Urinary bladder (tissue), 4 donors: ENCODE results near the gene OR2J2. TPM values are rescaled to one million over a fixed set of nuclear protein-coding genes. Genes with fewer than 3 reads are reported as not detected.
"Not testable (repeated sequence)": the region's sequence is repeated elsewhere in the genome, so short reads cannot be mapped to it uniquely, and the experiment has no call there.

Experiments
- DNase-seq: peaks from one replicate; pipeline ENCODE4 v3.0.0-alpha.2; 2015; ENCODE audit errors: extremely low spot score
- H3K27ac ChIP-seq: one replicate; pipeline ENCODE4 v1.5.1; 2013; ENCODE audit warnings: low read depth, mild to moderate bottlenecking, moderate library complexity
- H3K36me3 ChIP-seq: one replicate; pipeline ENCODE4 v1.6.1; 2013; ENCODE audit warnings: mild to moderate bottlenecking, moderate library complexity; ENCODE audit not compliant: insufficient read depth
- H3K4me1 ChIP-seq: one replicate; pipeline ENCODE4 v1.6.1; 2013; ENCODE audit warnings: mild to moderate bottlenecking, moderate library complexity; ENCODE audit not compliant: insufficient read depth
- H3K4me3 ChIP-seq: one replicate; pipeline ENCODE4 v1.5.1; 2013; ENCODE audit warnings: low read depth, low read length
- WGBS: extraction: QIAGEN DNeasy Blood & Tissue Kit; methylation state at CpG from one replicate; pipeline ENCODE4 v1.1.7; 2013; 5-methylcytosine and 5-hydroxymethylcytosine counted together
- polyA plus RNA-seq: library from polyadenylated mRNA; stranded (reverse); fragments of 200-250 nt; gene quantifications from one replicate; pipeline ENCODE4 v1.2.3, GENCODE V29; 2013
- total RNA-seq: library from RNA; depleted of rRNA; stranded (reverse); fragments of >200 nt; gene quantifications from one replicate; pipeline ENCODE4 v1.2.3, GENCODE V29; 2014
- donor health status: healthy with polysubstance abuse.
- donor health status: healthy.

The OR2J2 gene
- total RNA-seq (not detected), polyA plus RNA-seq (not detected)

- not testable (repeated sequence) for DNase-seq
- WGBS: 53% methylated on average over 2 of the region's 2 CpGs
Observed at GRCh38 chr6:29170607-29171006, at the start of gene OR2J2. Gene OR2J2, plus strand, starts transcription at chr6:29170907. Its CDS starts 2,729 bp downstream, at chr6:29173636.

GRCh38 chr6:29129326-29130012 lies 41.2 kb upstream of the OR2J2 start:
- H3K27ac ChIP-seq: no peak overlapping the region
- H3K4me1 ChIP-seq: no peaks in the 10 kb centered on the region
- no peak overlapping the region for H3K4me3 ChIP-seq
- H3K36me3 ChIP-seq: no peaks in the 10 kb centered on the region
- WGBS: 73% methylated on average over 15 of the region's 15 CpGs
- no peak for DNase-seq

More at GRCh38 chr6:29170607-29171006, at the start of gene OR2J2:
- H3K27ac ChIP-seq, H3K4me3 ChIP-seq, H3K36me3 ChIP-seq, H3K4me1 ChIP-seq: not testable (repeated sequence)

- no peak overlapping the region for H3K27ac ChIP-seq
- DNase-seq: no peak
- H3K4me3 ChIP-seq: no peak overlapping the region
- H3K36me3 ChIP-seq: no peaks in the 10 kb centered on the region
- no peaks in the 10 kb centered on the region for H3K4me1 ChIP-seq
- 89% methylated on average over 4 of the region's 4 CpGs for WGBS
Observed at GRCh38 chr6:29130644-29131043, 40.1 kb upstream of the OR2J2 start.

- Histone ChIP-seq H3K36me3 (no peaks in the 10 kb centered on the region), H3K4me1 (no peaks in the 10 kb centered on the region), H3K27ac (no peak overlapping the region), H3K4me3 (no peak overlapping the region)
- WGBS: 65% methylated on average over 2 of the region's 2 CpGs
- no peak for DNase-seq
Observed at GRCh38 chr6:29131691-29132090, 39.0 kb upstream of the OR2J2 start.

GRCh38 chr6:29137724-29138123 lies 33.0 kb upstream of the OR2J2 start:
- Histone ChIP-seq H3K27ac (no peak overlapping the region), H3K4me3 (no peak overlapping the region), H3K4me1 (no peaks in the 10 kb centered on the region), H3K36me3 (no peaks in the 10 kb centered on the region)
- WGBS: 73% methylated on average over 4 of the region's 4 CpGs
- DNase-seq: no peak

GRCh38 chr6:29141606-29142005 lies 29.1 kb upstream of the OR2J2 start:
- WGBS: 86% methylated on average over 1 of the region's 1 CpG
- no peaks in the 10 kb centered on the region for H3K36me3 ChIP-seq
- H3K4me3 ChIP-seq: no peak overlapping the region
- no peak overlapping the region for H3K27ac ChIP-seq
- H3K4me1 ChIP-seq: no peaks in the 10 kb centered on the region
- no peak for DNase-seq

GRCh38 chr6:29142309-29142708 lies 28.4 kb upstream of the OR2J2 start:
- no peak overlapping the region for H3K27ac ChIP-seq
- no peak for DNase-seq
- no peak overlapping the region for H3K4me3 ChIP-seq
- no peaks in the 10 kb centered on the region for H3K4me1 ChIP-seq
- H3K36me3 ChIP-seq: no peaks in the 10 kb centered on the region

GRCh38 chr6:29146179-29146578 lies 24.5 kb upstream of the OR2J2 start:
- no peak overlapping the region for H3K27ac ChIP-seq
- WGBS: 52% methylated on average over 2 of the region's 2 CpGs
- no peak for DNase-seq
- no peaks in the 10 kb centered on the region for H3K36me3 ChIP-seq
- H3K4me1 ChIP-seq: no peaks in the 10 kb centered on the region
- no peak overlapping the region for H3K4me3 ChIP-seq

- 85% methylated on average over 3 of the region's 3 CpGs for whole genome bisulfite sequencing
Observed at GRCh38 chr6:29147074-29147473, 23.6 kb upstream of the OR2J2 start.

GRCh38 chr6:29149444-29149843 lies 21.3 kb upstream of the OR2J2 start:
- WGBS: 70% methylated on average over 3 of the region's 3 CpGs
- not testable (repeated sequence) for H3K4me3 ChIP-seq

More at GRCh38 chr6:29147074-29147473, 23.6 kb upstream of the OR2J2 start:
- no peak for DNase-seq
- Histone ChIP-seq H3K27ac (no peak overlapping the region), H3K4me3 (no peak overlapping the region), H3K36me3 (no peaks in the 10 kb centered on the region), H3K4me1 (no peaks in the 10 kb centered on the region)

GRCh38 chr6:29153083-29153482 lies 17.6 kb upstream of the OR2J2 start:
- H3K4me3 ChIP-seq: no peak overlapping the region
- no peak for DNase-seq
- H3K4me1 ChIP-seq: no peaks in the 10 kb centered on the region
- H3K36me3 ChIP-seq: no peaks in the 10 kb centered on the region
- H3K27ac ChIP-seq: no peak overlapping the region
- 66% methylated on average over 1 of the region's 1 CpG for WGBS

More at GRCh38 chr6:29149444-29149843, 21.3 kb upstream of the OR2J2 start:
- not testable (repeated sequence) for H3K36me3 ChIP-seq, H3K27ac ChIP-seq, H3K4me1 ChIP-seq, DNase-seq

GRCh38 chr6:29155182-29155581 lies 15.5 kb upstream of the OR2J2 start:
- not testable (repeated sequence) for H3K27ac ChIP-seq, H3K4me3 ChIP-seq, H3K36me3 ChIP-seq, DNase-seq, H3K4me1 ChIP-seq
- 46% methylated on average over 1 of the region's 1 CpG for WGBS

GRCh38 chr6:29159922-29160321 lies 10.8 kb upstream of the OR2J2 start:
- DNase-seq, H3K36me3 ChIP-seq, H3K27ac ChIP-seq, H3K4me3 ChIP-seq, H3K4me1 ChIP-seq: not testable (repeated sequence)
- 96% methylated on average over 24 of the region's 29 CpGs for WGBS

GRCh38 chr6:29165571-29165970 lies 5.1 kb upstream of the OR2J2 start:
- H3K4me1 ChIP-seq: not testable (repeated sequence)
- 95% methylated on average over 21 of the region's 28 CpGs for WGBS

More at GRCh38 chr6:29165571-29165970, 5.1 kb upstream of the OR2J2 start:
- H3K27ac ChIP-seq, H3K4me3 ChIP-seq, H3K36me3 ChIP-seq, DNase-seq: not testable (repeated sequence)
